HG02884 (cell line): ENCODE data around the gene DGKE.

Experiments
- ATAC-seq: cut with Tn5 transposase; IDR thresholded peaks from one replicate; pipeline ENCODE4 v1.9.1; 2021; ENCODE audit warnings: mild to moderate bottlenecking, moderate library complexity; ENCODE audit not compliant: unreplicated experiment

DGKE gene

DNA sequence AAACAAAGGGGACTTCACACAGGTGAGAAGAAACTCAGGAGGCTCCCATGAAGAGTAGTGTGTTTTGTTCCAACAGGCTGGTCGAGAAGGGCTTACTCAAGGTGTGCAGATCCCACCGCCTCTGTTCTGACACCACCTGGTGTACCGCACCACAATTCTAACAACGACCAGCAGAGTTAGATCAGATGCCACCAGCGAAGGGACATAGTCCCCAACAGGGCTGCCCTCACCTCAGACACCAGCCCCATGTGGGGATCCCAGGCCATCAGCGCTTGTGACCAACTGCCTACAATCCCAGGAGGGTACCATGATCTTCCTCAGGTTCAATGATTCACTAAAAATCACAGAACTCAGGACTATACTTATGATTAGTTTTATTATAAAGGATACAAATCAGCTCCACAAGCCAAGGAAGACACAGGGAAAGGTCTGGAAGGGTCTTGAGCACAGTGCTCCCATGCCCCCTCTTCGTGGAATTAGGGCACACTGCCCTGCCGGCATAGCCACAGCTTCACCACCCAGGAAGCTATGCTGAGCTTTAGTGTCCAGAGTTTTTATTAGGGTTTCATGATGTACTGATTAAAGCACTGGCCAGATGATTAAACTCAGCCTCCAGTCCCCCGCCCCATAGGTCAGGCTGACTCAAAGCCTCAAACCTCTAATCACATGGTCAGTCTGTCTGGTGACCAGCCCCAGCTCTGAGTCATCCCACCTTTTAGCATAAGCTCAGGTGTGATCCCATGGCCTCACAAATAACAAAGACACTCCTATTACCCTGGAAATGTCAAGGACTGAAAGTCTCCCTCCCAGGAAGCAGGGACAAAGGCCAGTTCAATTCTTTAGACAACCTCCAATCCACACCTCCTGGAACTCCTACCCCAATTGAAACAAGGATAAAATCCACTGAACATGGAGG is 53.9 kb downstream of the DGKE start:
- no peak for ATAC-seq

DNA sequence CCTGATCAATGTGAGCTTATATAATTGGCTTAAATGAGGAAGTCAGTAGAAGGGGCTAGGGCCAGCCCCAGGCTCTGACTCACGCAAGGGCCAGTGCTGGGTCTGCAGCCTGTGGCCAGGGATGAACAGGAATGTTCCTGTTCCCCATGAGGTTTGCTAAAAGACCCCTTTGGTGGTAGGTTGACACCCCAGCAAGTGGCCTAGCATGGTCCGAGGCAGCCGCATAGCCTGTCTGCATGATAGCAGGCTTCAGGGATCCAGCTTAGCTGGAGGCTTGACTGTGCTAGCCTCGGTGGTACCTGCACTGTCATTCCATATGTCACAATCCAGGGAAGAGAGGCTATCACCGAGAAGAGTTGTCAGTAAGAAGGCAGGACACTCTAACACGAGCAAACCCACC is 56.4 kb downstream of the DGKE start:
- no peak for ATAC-seq

DNA sequence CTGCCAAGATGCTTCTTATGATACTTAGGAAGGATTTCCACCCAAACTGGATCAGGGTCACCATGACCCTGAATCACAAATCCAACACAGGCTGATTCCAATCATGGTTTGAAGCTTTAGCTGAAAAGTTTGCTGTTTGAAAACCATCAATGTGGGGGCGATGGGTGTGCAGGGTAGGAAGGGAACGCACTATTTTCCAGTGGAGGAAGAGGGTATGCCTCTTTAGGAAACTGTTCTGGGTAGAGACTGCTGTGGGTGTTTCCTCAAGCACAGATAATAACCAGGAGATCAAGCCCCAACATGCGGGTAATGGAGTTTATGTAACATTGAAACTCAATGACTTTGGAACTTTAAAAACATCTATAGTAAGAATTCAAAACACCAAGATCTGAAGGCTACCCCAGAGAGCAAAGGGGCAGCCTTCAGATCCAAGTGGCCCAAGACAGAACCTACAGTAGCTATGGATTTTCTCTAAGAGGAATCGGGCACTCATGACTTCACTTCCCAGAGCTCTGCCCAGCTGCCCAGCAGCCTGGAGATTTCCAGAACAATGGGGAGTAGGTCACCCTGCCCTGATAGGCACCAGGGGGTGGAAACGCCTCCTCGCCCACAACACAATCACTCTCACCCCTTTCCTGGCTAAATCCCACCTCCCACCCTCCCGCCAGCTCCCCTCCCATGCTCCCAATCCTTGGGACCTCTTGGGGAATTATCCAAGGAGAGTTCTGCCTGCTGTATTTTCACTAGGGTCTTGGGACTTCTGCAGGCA is 57.1 kb downstream of the DGKE start:
- no peak for ATAC-seq

DNA sequence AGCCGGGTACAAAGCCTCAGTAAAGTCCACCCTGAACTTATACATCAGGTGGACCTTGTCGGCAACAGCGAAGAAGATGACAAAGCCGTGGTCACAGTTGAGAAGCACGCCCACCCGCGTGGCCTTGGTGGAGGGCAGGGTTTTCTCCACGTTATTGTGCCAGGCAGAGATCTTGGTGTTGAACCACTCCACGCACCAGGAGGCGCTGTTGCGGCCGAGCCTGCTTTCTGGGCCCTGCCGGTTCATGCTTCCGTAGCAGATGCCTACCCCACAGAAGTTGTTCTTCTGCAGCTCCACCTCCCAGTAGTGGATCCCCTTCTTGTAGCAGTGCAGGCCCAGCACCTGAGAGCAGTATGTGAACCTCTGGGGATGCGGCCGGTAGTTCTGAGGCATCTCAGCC is 57.8 kb downstream of the DGKE start:
- ATAC-seq: no peak

DNA sequence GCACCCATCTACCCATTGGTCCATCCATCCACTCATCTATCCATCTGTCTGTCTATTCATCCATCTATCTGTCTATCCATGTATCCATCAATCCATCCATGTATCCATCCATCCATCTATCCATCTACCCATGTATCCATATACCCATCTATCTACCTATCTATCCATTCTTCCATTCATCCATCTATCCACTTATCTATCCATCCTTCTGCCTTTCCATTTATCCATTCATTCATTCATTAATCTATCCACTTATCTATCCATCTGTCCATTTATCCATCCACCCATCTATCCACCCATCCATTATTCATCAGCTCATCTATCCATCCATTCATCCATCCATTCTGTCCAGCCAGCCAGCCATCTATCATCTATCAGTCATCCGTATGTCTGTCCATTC is 58.4 kb downstream of the DGKE start:
- ATAC-seq: no peak

DNA sequence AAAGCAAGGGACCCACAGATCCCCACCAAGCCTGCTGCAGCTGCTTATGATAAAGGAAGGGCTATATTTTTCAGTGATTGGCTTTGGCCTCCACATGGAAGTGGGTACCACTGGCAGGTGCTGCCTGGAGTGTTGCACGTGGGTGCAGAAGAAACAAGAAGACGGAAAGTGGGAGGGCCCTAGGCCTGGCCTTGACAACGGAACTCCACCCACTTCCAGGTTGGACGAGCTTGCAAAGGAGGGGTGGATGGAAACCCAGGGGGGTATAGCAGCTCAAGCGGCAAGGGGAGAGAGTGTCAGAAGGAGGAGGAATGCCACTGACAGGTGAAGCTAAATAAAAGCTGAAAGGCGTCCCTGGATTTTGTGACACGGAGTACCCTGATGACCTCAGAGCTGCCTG is 59.6 kb downstream of the DGKE start:
- no peak for ATAC-seq

DNA sequence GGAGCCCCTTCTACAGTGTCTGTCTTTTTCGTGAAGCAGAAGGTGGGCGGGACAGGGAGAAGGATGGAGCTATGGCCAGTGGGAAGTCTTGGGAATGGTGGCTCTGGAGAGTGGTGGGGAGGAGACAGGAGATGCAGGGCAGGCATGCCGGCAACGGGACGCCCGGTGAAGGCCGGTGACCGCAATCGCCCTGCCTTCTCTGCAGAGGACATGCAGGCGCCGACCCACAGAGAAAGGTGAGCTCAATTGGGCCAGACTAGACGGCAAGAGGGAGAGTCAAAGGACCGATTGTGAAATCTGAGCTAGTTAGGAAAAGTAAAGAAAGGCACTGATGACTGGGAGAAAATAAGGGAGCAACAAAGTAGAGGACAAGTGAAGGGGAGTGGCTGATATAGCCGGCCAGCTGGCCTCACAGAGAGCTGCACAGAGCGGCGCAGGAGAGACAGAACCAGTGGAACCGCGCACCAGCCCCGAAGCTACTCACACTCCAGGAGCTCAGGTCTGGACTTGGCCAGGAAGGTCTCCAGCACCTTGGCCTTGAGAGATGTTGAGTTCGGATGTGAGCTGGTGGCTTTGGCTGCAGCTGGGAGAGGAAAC is 61.0 kb downstream of the DGKE start:
- ATAC-seq: no peak

DNA sequence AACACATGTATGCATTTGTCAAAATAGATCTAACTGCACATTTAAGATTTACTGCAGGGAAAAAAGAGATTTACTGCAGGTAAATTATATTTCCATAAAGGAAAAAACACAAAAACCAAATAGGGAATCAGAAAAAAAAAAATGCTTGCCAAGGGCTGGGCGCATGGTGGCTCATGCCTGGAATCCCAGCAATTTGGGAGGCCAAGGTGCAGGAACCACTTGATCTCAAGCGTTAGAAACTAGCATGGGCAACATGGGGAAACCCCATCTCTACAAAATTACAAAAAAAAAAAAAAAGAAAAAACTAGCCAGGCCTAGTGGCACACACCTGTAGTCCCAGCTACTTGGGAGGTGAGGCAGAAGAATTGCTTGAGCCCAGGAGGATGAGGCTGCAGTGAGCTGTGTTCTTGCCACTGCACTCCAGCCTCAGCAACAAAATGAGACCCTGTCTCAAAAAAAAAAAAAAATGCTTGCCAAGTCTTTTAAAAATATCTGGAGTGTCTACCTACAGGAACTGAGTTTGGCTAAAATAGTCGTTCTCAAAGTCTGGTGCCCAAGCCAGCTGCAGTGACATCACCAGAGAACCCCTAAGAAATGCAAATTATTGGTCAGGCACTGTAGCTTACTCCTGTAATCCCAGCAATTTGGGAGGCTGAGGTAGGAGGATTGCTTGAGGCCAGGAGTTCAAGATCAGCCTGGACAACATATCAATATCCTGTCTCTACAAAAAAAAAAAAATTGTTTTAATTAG is 62.4 kb downstream of the DGKE start:
- ATAC-seq: no peak

DNA sequence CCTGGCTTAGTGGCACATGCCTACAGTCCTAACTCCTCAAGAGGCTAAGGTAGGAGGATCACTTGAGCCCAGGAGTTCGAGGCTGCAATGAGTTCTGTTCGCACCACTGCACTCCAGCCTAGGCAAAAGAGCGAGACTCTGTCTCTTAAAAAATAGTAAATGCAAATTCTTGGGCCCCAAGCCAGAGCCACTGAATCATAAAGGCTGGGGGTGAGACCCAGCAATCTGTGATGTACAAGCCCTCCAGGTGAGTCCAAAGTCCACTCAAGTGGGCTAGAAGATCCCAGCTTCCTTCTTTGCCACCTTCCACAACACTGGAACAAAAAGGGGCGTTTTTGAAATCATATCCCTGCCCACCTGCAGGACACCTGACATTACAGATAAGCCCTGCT is 63.0 kb downstream of the DGKE start:
- ATAC-seq: no peak

DNA sequence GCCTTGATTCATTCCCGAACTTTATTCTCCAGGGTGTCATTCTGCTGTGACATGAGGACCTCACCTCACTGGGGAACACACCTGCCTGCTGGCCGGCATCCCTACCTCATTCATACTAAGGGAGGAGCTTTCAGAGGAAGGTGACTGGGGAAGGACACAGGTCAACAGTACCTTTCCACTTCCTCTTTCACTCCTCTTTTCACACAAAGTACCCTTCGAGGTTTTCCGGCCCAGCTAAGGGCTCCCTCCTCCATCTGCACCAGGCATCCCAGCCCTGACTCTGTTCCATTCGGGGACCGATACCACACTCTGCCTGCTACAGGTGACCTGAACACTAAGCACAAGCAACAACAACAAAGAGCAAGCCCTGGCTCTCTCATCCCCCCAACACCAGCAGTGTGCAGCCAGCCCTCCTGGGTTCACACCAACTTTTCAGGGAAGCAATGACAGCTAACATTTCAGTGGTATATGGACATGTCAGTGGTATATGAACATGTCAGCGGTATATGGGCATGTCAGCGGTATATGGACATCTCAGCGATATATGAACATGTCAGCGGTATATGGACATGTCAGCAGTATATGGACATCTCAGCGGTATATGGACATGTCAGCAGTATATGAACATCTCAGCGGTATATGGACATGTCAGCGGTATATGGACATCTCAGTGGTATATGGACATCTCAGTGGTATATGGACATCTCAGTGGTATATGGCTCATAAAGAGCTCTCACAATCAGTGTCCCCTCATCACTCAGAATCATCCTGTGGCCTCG is 63.9 kb downstream of the DGKE start:
- peak; percentile 61 for ATAC-seq

DNA sequence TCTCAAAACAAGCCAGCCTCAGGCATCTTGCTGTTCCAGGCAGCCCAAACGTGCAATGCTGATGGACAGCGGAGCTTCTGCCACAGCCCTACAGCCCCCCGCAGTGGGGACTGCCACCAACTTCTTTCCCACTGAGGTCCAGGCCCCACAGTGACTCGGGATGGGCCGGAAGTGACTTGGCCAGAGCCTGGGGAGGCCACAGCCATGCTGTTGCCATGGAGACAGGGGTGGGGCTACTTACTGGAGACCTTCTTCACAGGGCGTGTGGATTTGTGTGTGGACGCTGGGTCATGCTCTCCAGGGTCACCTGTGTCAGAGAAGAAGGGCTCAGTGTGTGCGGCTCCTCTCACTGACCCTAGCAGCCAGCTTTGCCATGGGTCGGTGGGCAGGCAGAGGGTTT is 64.9 kb downstream of the DGKE start:
- ATAC-seq: no peak

DNA sequence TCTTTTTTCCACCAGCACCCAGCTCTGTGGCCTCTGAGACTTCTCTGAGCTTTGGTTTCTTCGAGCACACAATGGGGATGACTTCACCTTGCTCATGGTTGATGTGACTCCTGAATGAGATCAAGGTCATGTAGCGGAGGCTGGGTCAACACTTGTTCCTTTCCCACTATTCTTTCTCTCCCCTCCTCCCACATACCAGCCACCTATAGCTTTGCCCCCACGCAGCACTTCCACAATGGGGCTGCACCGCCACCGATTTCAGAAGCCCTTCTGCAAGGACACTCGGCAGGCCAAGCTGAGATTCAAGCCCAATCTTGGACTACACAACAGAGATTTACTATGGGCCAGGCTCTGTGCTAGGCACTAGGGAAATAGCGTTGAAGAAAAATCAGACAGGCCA is 65.5 kb downstream of the DGKE start:
- no peak for ATAC-seq

DNA sequence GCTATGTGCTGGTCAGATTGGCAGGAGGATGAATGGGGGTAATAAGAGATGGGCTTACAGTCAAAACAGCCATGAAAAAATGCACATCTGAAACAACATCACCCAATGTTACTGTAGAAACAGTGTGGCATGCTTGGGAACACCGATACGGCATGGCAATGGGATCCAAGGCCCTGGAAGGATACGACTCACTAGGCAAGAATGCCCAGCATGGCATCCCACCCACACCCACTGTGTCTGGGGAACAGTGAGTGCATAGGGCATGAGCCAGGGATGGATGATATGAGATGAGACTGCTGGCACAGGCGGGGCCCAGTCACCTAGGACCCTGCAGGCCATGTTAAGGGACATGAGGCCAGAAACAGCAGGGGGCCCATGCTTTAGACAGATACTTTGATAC is 68.4 kb downstream of the DGKE start:
- no peak for ATAC-seq

DNA sequence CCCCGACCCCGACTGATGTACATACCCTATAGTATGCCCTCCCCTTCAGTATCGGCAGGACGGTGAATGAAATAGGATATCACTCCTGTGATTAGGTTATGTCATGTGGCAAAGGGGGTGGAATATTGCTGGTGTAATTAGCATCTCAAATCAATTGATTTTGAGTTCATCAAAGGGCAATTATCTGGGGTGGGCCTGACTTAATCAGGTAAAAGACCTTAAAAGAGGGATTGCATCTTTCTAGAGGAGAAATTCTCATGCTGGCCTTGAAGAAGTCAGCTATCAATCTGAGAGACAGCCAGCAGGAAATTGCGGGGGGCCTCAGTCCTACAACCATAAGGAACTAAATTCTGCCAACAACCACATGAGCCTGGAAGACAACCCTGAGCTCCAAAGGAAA is 69.6 kb downstream of the DGKE start:
- no peak for ATAC-seq

DNA sequence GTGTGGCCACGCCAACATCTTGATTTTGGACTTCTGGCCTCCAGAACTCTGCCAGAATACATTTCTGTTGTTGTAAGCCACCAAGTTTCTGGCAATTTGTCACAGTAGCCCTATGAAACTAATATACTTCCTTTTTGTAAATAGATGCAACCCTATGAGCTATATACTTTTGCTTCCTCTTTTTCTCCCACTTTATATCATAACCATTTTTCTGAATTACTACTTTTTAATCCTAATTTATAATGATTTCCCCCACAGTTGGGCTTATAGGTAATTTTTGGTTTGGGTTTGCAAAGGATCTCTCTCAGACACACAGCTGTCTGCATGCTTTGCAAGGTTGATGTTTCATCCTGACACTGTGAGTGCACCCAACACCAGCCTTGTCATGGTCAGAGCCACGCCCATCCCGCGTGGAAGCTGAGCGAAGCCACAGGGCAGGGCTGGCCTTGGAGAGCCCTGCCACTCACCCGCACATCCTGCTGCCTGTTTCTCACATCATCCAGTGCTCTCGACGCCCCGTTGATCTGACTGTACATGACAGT is 74.1 kb downstream of the DGKE start:
- ATAC-seq: peak; percentile 85

DNA sequence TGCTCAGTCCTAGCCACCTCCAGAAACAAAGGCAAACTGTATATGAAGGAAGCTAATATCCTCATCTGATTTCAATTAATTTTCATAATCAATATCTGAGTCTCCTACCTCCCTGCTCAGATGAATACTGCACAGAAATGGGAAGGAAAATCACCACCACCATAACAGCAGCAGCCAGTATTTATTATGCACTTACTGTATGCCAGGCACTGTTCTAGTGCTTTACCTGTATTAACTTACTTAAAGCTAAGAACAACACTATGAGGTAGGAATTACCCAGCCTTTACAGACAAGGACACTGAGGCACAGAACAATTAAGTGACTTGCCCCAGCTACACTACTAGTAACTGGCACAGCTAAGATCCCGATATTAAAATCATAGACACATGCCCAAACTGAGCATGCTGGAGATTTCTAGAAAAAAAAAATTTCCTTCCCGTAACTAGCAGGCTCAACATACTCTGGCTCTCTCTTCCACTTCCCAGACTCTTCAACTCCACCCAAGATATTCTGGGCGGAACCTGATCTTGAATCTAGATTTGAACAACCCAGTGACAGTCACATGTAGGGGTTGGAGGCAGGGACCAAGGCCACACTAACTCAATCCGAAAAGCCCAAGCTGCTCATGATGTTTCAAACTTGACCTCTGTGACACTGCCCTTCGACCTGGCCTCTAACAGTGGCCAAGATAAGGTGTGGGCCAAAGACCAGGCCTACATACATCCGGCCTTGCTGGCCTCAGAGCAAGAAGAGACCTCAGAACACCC is 76.0 kb downstream of the DGKE start:
- ATAC-seq: no peak

DNA sequence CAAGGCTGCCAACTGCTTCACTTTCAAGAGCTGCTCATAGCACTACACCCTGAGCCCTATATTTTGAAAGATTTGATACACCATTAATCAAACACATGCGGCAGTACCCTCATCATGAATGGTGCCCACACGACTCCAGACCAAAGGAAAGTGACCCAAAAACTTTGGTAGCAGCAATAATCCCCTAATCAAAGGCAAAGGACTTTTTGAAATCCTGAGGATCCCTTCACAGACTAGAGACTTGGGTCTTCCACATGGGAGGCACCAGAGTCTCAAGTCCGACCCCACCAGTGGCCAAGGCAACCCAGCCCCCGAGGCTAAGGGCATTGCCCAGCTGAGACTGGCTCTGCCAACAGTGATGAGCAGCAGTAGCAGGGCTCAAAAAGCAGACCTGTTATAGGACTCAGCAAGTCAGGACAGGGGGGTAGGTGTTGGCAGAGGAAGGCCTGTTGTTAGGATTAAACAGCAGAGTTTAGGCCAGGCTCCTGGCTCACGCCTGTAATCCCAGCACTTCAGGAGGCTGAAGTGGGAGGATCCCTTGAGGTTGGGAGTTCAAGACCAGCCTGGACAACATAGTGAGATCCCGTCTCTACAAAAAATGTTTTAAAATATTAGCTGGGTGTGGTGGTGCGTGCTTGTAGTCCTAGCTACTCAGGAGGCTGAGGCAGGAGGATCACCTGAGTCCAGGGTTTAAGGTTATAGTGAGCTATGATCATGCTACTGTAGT is 76.7 kb downstream of the DGKE start:
- ATAC-seq: no peak

DNA sequence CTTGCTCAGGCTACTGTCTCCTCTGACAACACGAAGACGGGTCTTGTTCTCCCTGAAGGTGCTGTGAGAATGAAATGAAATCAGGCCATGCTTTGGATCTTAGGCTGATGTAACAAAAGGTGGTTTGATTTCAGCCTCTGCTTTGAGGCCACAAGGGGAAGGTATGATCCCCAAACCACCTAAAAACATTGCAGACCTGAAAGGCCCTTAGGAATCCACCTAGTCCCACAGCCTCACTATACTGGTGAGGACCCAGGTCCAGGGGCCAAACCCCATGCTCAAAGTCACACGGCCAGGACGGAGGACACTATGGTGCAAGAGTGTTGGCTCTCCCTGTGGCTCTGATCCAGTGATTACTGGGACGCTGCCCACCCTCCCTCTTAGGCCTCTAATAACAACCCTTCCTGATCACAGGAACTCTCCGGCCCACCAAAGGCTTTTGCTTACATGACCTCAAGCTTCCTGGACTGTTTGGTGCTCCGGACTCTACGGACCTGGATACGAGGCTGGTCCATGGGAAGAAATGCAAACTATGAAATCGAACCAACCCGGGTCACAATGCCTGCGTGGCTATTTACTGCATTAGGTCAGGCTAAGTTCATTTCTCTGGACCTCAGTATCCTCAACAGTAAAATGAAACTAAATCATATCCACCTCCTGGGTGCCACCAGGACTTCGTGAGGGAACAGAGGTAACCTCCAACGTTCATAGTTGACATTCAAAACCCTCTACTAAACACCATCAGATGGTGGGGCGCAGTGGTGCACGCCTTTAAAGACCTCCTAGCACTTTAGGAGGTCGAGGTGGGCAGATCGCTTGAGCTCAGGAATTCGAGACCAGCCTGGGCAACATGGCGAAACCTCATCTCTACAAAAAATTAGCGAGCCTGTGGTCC is 78.4 kb downstream of the DGKE start:
- ATAC-seq: no peak
